Calu3 (cell line): ENCODE results near the gene SELENOP. TPM values are rescaled to one million over a fixed set of nuclear protein-coding genes. Genes with fewer than 3 reads are reported as not detected.

Source experiments
- BruUV-seq: library from RNA; stranded (reverse); fragments of 400-500 nt; replicated peaks from 2 replicates; lab custom pipeline; 2021; lab: Mats Ljungman, UMichigan
- CTCF ChIA-PET: fragments of 300-600 bp; sonication (Branson Sonifier 250); formaldehyde crosslinking; loops from one replicate; lab custom pipeline; 2022; ENCODE audit warnings: antibody characterized with exemption; lab: Charles Lee
- DNase-seq: peaks from one replicate; pipeline ENCODE4 v3.0.0; 2022
- H3K27ac Mint-ChIP-seq: one replicate; pipeline ENCODE4 v1.8.0; 2022; ENCODE audit warnings: mixed read lengths; ENCODE audit not compliant: unreplicated experiment
- H3K27me3 Mint-ChIP-seq: one replicate; pipeline ENCODE4 v1.8.0; 2022; ENCODE audit warnings: mixed read lengths; ENCODE audit not compliant: unreplicated experiment
- H3K36me3 Mint-ChIP-seq: one replicate; pipeline ENCODE4 v1.8.0; 2022; ENCODE audit warnings: mild to moderate bottlenecking, moderate library complexity, mixed read lengths; ENCODE audit not compliant: insufficient read depth, unreplicated experiment
- H3K4me1 Mint-ChIP-seq: one replicate; pipeline ENCODE4 v1.8.0; 2022; ENCODE audit warnings: mild to moderate bottlenecking, low read depth, mixed read lengths; ENCODE audit not compliant: unreplicated experiment
- H3K4me3 Mint-ChIP-seq: one replicate; pipeline ENCODE4 v1.8.0; 2022; ENCODE audit warnings: mild to moderate bottlenecking, low read depth, moderate library complexity, mixed read lengths; ENCODE audit not compliant: unreplicated experiment
- H3K9me3 Mint-ChIP-seq: one replicate; pipeline ENCODE4 v1.8.0; 2022; ENCODE audit warnings: low read depth, mixed read lengths; ENCODE audit not compliant: unreplicated experiment
- CTCF ChIP-seq: fragments of 200-600 bp; IDR thresholded peaks from one replicate; pipeline ENCODE4 v1.8.0; 2022; ENCODE audit warnings: antibody characterized with exemption; ENCODE audit not compliant: unreplicated experiment
- intact Hi-C: fragments of 100-400 bp; cut with micrococcal nuclease; formaldehyde crosslinking; loops from one replicate; pipeline ENCODE4 v1.10.0; 2022; ENCODE audit not compliant: unreplicated experiment
- total RNA-seq: library from RNA; stranded (reverse); gene quantifications from 2 replicates; pipeline ENCODE4 v1.2.3, GENCODE V29; 2022

SELENOP gene
- total RNA-seq, 1 experiment from 2014 or later = 2.0 TPM

- intact Hi-C loops = no loop called here
- Mint-ChIP-seq H3K4me1 (no peaks in the 10 kb centered on the region), H3K9me3 (no peaks in the 10 kb centered on the region), H3K36me3 (no peaks in the 10 kb centered on the region), H3K4me3 (no peak overlapping the region), H3K27me3 (no peaks in the 10 kb centered on the region), H3K27ac (no peak overlapping the region)
- CTCF ChIA-PET = interaction anchor here (0.6 kb wide), 1 partner anchor 470 kb away, joined by 3 read pairs; no protein-coding TSS in a partner anchor
- no peak for TF ChIP-seq CTCF
- DNase-seq = no peak
- BruUV-seq = no TSS peak
Measured at GRCh38 chr5:42799241-42799608, 12.5 kb downstream of the SELENOP start.

DNA sequence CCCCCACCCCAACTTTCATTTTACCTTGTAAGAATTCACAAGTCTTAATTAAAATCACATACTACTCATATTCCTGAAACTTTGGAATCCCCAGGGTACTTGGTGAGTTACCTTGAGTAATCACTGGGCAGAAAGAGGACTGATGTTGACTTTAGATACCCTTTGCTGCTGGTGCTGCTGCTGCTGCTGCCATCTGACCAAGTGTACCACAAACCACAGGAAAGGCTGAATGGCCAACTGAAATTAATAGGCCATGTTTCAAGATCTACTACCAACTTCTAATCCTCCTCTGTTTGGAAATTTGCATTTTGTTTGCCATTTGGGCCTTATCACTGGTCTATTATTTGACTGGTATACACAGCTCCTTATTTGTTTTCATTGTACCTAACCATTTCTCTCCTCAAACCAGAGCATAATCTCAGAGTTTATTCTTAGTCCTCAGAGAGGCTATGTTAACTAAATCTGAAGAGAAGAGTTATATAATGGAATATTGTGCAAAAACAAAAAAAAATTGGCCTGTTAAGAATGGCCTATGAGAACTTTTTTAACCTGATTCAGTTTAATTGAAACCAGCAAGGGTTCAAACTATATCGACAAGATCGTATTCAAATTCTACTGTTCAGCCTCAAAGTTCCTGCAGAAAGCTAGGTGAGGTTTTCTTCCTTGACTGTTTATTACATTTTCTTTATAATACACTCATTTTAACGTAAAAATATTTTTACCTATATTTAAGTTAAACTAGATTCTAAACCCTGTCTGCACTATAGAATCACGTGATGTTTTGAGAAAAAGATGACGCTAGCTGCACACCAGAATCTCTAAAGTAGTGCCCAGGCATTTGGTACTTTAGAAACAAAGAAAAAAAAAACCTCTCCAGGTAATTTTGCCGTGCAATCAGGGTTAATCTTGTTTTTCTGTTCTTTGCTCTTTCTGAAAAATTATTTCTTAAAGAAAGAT lies 13.1 kb downstream of the SELENOP start:
- intact Hi-C loops = no loop called here
- DNase-seq = no peak
- CTCF ChIA-PET = interaction anchor here (0.6 kb wide), 1 partner anchor 114 kb away, joined by 3 read pairs; no protein-coding TSS in a partner anchor
- BruUV-seq = no TSS peak
- no peaks in the 10 kb centered on the region for H3K9me3 Mint-ChIP-seq
- H3K4me1 Mint-ChIP-seq = no peaks in the 10 kb centered on the region
- H3K36me3 Mint-ChIP-seq = no peaks in the 10 kb centered on the region
- no peak for TF ChIP-seq CTCF
- no peak overlapping the region for H3K4me3 Mint-ChIP-seq
- H3K27ac Mint-ChIP-seq = no peak overlapping the region
- no peaks in the 10 kb centered on the region for H3K27me3 Mint-ChIP-seq

GRCh38 chr5:42791151-42791550 lies 20.5 kb downstream of the SELENOP start:
- no peak for TF ChIP-seq CTCF
- no TSS peak for BruUV-seq
- no peaks in the 10 kb centered on the region for H3K27me3 Mint-ChIP-seq
- no peak overlapping the region for H3K27ac Mint-ChIP-seq
- intact Hi-C loops = no loop called here
- DNase-seq = no peak
- CTCF ChIA-PET = no interaction called here
- H3K9me3 Mint-ChIP-seq = peaks cover 6% of the 10 kb centered on the region
- no peak overlapping the region for H3K4me3 Mint-ChIP-seq
- no peaks in the 10 kb centered on the region for H3K4me1 Mint-ChIP-seq
- H3K36me3 Mint-ChIP-seq = no peaks in the 10 kb centered on the region

GRCh38 chr5:42787845-42788244 lies 23.8 kb downstream of the SELENOP start:
- CTCF ChIA-PET = interaction anchor here (0.6 kb wide), 1 partner anchor 1279 kb away, joined by 3 read pairs; no protein-coding TSS in a partner anchor
- Mint-ChIP-seq H3K27ac (no peak overlapping the region), H3K27me3 (no peaks in the 10 kb centered on the region), H3K4me1 (no peaks in the 10 kb centered on the region), H3K9me3 (peaks cover 6% of the 10 kb centered on the region), H3K36me3 (no peaks in the 10 kb centered on the region), H3K4me3 (no peak overlapping the region)
- TF ChIP-seq CTCF = no peak
- intact Hi-C loops = no loop called here
- BruUV-seq = no TSS peak
- DNase-seq = no peak
